Astrocyte (in vitro differentiated cells and primary cell): ENCODE measurements around the gene ADARB2.

Source experiments
- EZH2 ChIP-seq: IDR thresholded peaks from 2 replicates; pipeline ENCODE4 v1.6.1; 2012; ENCODE audit warnings: mild to moderate bottlenecking, low read length, inconsistent platforms; ENCODE audit not compliant: insufficient read depth
- TF ChIP-seq, protein P1 (sequence below): IDR thresholded peaks from 2 replicates; pipeline ENCODE4 v1.5.1; 2011; ENCODE audit warnings: low read depth, mild to moderate bottlenecking, inconsistent platforms, low read length, moderate library complexity; ENCODE audit not compliant: insufficient read depth

GRCh38 chr10:1475771-1476454, 261.4 kb downstream of the ADARB2 start:
- no peak for TF ChIP-seq EZH2
- TF ChIP-seq, protein P1, sequence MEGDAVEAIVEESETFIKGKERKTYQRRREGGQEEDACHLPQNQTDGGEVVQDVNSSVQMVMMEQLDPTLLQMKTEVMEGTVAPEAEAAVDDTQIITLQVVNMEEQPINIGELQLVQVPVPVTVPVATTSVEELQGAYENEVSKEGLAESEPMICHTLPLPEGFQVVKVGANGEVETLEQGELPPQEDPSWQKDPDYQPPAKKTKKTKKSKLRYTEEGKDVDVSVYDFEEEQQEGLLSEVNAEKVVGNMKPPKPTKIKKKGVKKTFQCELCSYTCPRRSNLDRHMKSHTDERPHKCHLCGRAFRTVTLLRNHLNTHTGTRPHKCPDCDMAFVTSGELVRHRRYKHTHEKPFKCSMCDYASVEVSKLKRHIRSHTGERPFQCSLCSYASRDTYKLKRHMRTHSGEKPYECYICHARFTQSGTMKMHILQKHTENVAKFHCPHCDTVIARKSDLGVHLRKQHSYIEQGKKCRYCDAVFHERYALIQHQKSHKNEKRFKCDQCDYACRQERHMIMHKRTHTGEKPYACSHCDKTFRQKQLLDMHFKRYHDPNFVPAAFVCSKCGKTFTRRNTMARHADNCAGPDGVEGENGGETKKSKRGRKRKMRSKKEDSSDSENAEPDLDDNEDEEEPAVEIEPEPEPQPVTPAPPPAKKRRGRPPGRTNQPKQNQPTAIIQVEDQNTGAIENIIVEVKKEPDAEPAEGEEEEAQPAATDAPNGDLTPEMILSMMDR = no peak
